DMS79 treated with DMSO at 0.1 percent for 48 hours (cell line): ENCODE data around the gene SLC47A2.
"Not testable (repeated sequence)": the region's sequence is repeated elsewhere in the genome, so short reads cannot be mapped to it uniquely, and the experiment has no call there.

Experiments
- DNase-seq: peaks from one replicate; lab custom pipeline; 2025; lab: John Stamatoyannopoulos, UW

SLC47A2 gene

GRCh38 chr17:19706791-19707727, 9.3 kb downstream of the SLC47A2 start:
- DNase-seq = peak; percentile 69

GRCh38 chr17:19705771-19706770, 10.3 kb downstream of the SLC47A2 start:
- no peak for DNase-seq

GRCh38 chr17:19705201-19705600, 11.2 kb downstream of the SLC47A2 start:
- no peak for DNase-seq

GRCh38 chr17:19703828-19704613, 12.4 kb downstream of the SLC47A2 start:
- no peak for DNase-seq

- no peak for DNase-seq
Measured at GRCh38 chr17:19703106-19703827, 13.1 kb downstream of the SLC47A2 start.

- no peak for DNase-seq
Measured at GRCh38 chr17:19702217-19702641, 14.2 kb downstream of the SLC47A2 start.

GRCh38 chr17:19686400-19687090, 29.8 kb downstream of the SLC47A2 start:
- no peak for DNase-seq

- DNase-seq = not testable (repeated sequence)
Measured at GRCh38 chr17:19684909-19685580, 31.3 kb downstream of the SLC47A2 start.

- DNase-seq = no peak
Measured at GRCh38 chr17:19683117-19683516, 33.3 kb downstream of the SLC47A2 start.

- no peak for DNase-seq
Measured at GRCh38 chr17:19678581-19679453, 37.6 kb downstream of the SLC47A2 start.

GRCh38 chr17:19677736-19678379, 38.5 kb downstream of the SLC47A2 start:
- DNase-seq = no peak

- DNase-seq = no peak
Measured at GRCh38 chr17:19676896-19677295, 39.5 kb downstream of the SLC47A2 start.

GRCh38 chr17:19673623-19674022, 42.8 kb downstream of the SLC47A2 start:
- peak; percentile 24 for DNase-seq

GRCh38 chr17:19672009-19672750, 44.2 kb downstream of the SLC47A2 start:
- DNase-seq = peak; percentile 63

GRCh38 chr17:19671433-19671832, 45.0 kb downstream of the SLC47A2 start:
- no peak for DNase-seq

GRCh38 chr17:19670908-19671307, 45.5 kb downstream of the SLC47A2 start:
- DNase-seq = no peak

GRCh38 chr17:19669680-19670079, 46.7 kb downstream of the SLC47A2 start:
- not testable (repeated sequence) for DNase-seq

- no peak for DNase-seq
Measured at GRCh38 chr17:19664821-19665181, 51.6 kb downstream of the SLC47A2 start.
